H1 (cell line): ENCODE data around the gene GDPD3. TPM values are rescaled to one million over a fixed set of nuclear protein-coding genes. Genes with fewer than 3 reads are reported as not detected.

Source experiments
- CTCF ChIA-PET: fragments of 300-600 bp; sonication (Branson Sonifier 250); formaldehyde crosslinking; loops from one replicate; lab custom pipeline; 2021; ENCODE audit not compliant: partially characterized antibody; lab: Charles Lee
- POLR2A ChIA-PET: fragments of 300-600 bp; sonication (Branson Sonifier 250); formaldehyde crosslinking; loops from one replicate; lab custom pipeline; 2021; ENCODE audit warnings: inconsistent platforms; ENCODE audit not compliant: partially characterized antibody; lab: Charles Lee
- DNase-seq, 2 experiments: peaks; one replicate each; pipeline versions ENCODE4 v3.0.0 to v3.0.0-alpha.2; 2010 to 2022; ENCODE audit warnings: low spot score in 2 of 2, low read depth in 1 of 2, mixed read lengths in 1 of 2
- FAIRE-seq: peaks from 2 replicates; lab custom pipeline; 2011; peaks lifted over from hg19 to GRCh38; lab: Jason Lieb, UNC
- H2AFZ ChIP-seq: 2 replicates; pipeline ENCODE4 v1.8.1; 2012; ENCODE audit warnings: low read length, inconsistent platforms
- H2AK5ac ChIP-seq: 2 replicates; pipeline ENCODE4 v1.6.1; 2013; ENCODE audit warnings: low read depth, low read length
- H2BK120ac ChIP-seq: replicated peaks from 2 replicates; pipeline ENCODE3; 2013; ENCODE audit warnings: low read depth, low read length, inconsistent platforms
- H2BK12ac ChIP-seq: 2 replicates; pipeline ENCODE4 v1.6.1; 2013; ENCODE audit warnings: low read depth, low read length
- H2BK15ac ChIP-seq: 2 replicates; pipeline ENCODE4 v1.6.1; 2013; ENCODE audit warnings: low read length
- H2BK20ac ChIP-seq: 2 replicates; pipeline ENCODE4 v1.6.1; 2013; ENCODE audit warnings: low read length
- H2BK5ac ChIP-seq: 2 replicates; pipeline ENCODE4 v1.6.1; 2013; ENCODE audit warnings: low read depth, low read length
- H3K14ac ChIP-seq: 2 replicates; pipeline ENCODE4 v1.6.1; 2013; ENCODE audit warnings: inconsistent platforms; ENCODE audit not compliant: insufficient read length
- H3K18ac ChIP-seq: 2 replicates; pipeline ENCODE4 v1.6.1; 2013; ENCODE audit warnings: low read length; ENCODE audit errors: extremely low read depth
- H3K23ac ChIP-seq: 2 replicates; pipeline ENCODE4 v1.6.1; 2013; ENCODE audit warnings: inconsistent platforms; ENCODE audit not compliant: insufficient read length
- H3K23me2 ChIP-seq: 2 replicates; pipeline ENCODE4 v1.6.1; 2013; ENCODE audit warnings: low read depth, low read length
- H3K27ac ChIP-seq: 2 replicates; pipeline ENCODE4 v1.6.1; 2011; ENCODE audit warnings: low read depth, low read length, inconsistent platforms
- H3K27me3 ChIP-seq, 4 experiments: replicated peaks in 1 of 4; 1 replicate in 1 of 4; 2 replicates in 3 of 4; pipeline versions ENCODE4 v1.6.1 to v1.8.1; 2011 to 2013; ENCODE audit warnings: low read length in 3 of 4, mild to moderate bottlenecking in 3 of 4, inconsistent platforms in 2 of 4, mixed read lengths in 2 of 4, moderate library complexity in 1 of 4; ENCODE audit not compliant: control insufficient read depth in 3 of 4, insufficient read depth in 3 of 4; ENCODE audit errors: extremely low read depth in 1 of 4
- H3K36me3 ChIP-seq, 4 experiments: 2 replicates each; pipeline versions ENCODE4 v1.6.1 to v1.8.1; 2011 to 2013; ENCODE audit warnings: mild to moderate bottlenecking in 4 of 4, low read length in 3 of 4, moderate library complexity in 2 of 4, control low read depth in 1 of 4, inconsistent platforms in 1 of 4; ENCODE audit not compliant: insufficient read depth in 4 of 4, control insufficient read depth in 2 of 4
- H3K4ac ChIP-seq: replicated peaks from 2 replicates; pipeline ENCODE3; 2013; ENCODE audit warnings: low read length, low read depth, mixed read lengths, inconsistent platforms; ENCODE audit not compliant: insufficient read length
- H3K4me1 ChIP-seq, 4 experiments: replicated peaks in 1 of 4; 1 replicate in 1 of 4; 2 replicates in 3 of 4; pipeline versions ENCODE4 v1.6.1 to v1.8.1; 2011 to 2013; ENCODE audit warnings: low read length in 3 of 4, inconsistent platforms in 2 of 4, mixed read lengths in 1 of 4; ENCODE audit not compliant: insufficient read depth in 4 of 4, control insufficient read depth in 3 of 4
- H3K4me2 ChIP-seq, 2 experiments: 2 replicates each; pipeline versions ENCODE4 v1.6.1 to v1.8.1; 2011 to 2013; ENCODE audit warnings: low read depth in 2 of 2, low read length in 2 of 2, control low read depth in 1 of 2, inconsistent platforms in 1 of 2, mild to moderate bottlenecking in 1 of 2; ENCODE audit not compliant: insufficient read depth in 1 of 2
- H3K4me3 ChIP-seq, 4 experiments: fragments of 200-600, 300-600 bp in 1 of 4; sonication (generic), shearing (Covaris generic), sonication (Bioruptor Twin) in 1 of 4; 2 replicates each; pipeline versions ENCODE4 v1.5.1 to v1.8.1; 2011 to 2016; ENCODE audit warnings: low read length in 4 of 4, low read depth in 3 of 4, control low read depth in 2 of 4, inconsistent platforms in 2 of 4, mild to moderate bottlenecking in 2 of 4, mixed read lengths in 1 of 4, moderate library complexity in 1 of 4; ENCODE audit not compliant: insufficient read depth in 2 of 4; ENCODE audit errors: extremely low read depth in 1 of 4
- H3K56ac ChIP-seq: replicated peaks from 2 replicates; pipeline ENCODE3; 2013; ENCODE audit warnings: low read depth, mild to moderate bottlenecking, mixed read lengths, low read length, inconsistent platforms; ENCODE audit not compliant: insufficient read length
- H3K79me1 ChIP-seq: 2 replicates; pipeline ENCODE4 v1.6.1; 2013; ENCODE audit warnings: low read depth, low read length, control low read depth
- H3K79me2 ChIP-seq, 2 experiments: 2 replicates each; pipeline versions ENCODE4 v1.6.1 to v1.8.1; 2012 to 2013; ENCODE audit warnings: low read length in 2 of 2, mild to moderate bottlenecking in 2 of 2, inconsistent platforms in 1 of 2; ENCODE audit not compliant: insufficient read depth in 2 of 2, control insufficient read depth in 1 of 2
- H3K9ac ChIP-seq, 4 experiments: replicated peaks in 1 of 4; 1 replicate in 1 of 4; 2 replicates in 3 of 4; pipeline versions ENCODE4 v1.6.1 to v1.8.1; 2011 to 2013; ENCODE audit warnings: low read depth in 3 of 4, low read length in 3 of 4, control low read depth in 2 of 4, mild to moderate bottlenecking in 2 of 4, moderate library complexity in 2 of 4, inconsistent platforms in 1 of 4; ENCODE audit errors: extremely low read depth in 1 of 4
- H3K9me3 ChIP-seq, 2 experiments: 2 replicates each; pipeline versions ENCODE4 v1.6.1 to v1.8.1; 2012 to 2013; ENCODE audit warnings: mild to moderate bottlenecking in 2 of 2, moderate library complexity in 2 of 2, control low read depth in 1 of 2, inconsistent platforms in 1 of 2, low read depth in 1 of 2, low read length in 1 of 2, mixed read lengths in 1 of 2; ENCODE audit not compliant: insufficient read depth in 2 of 2
- H4K20me1 ChIP-seq, 2 experiments: replicated peaks in 1 of 2; 2 replicates each; pipeline versions ENCODE3 to v1.8.1; 2011 to 2013; ENCODE audit warnings: inconsistent platforms in 2 of 2, low read length in 2 of 2, mild to moderate bottlenecking in 1 of 2; ENCODE audit not compliant: insufficient read depth in 2 of 2, control insufficient read depth in 1 of 2
- H4K5ac ChIP-seq: 2 replicates; pipeline ENCODE4 v1.6.1; 2013; ENCODE audit warnings: low read length, low read depth, mixed read lengths, inconsistent platforms; ENCODE audit not compliant: insufficient read length
- H4K8ac ChIP-seq: 2 replicates; pipeline ENCODE4 v1.8.0; 2013; ENCODE audit warnings: mild to moderate bottlenecking, moderate library complexity, low read length, inconsistent platforms; ENCODE audit not compliant: insufficient read depth; ENCODE audit errors: extremely low read depth
- H4K91ac ChIP-seq: replicated peaks from 2 replicates; pipeline ENCODE3; 2013; ENCODE audit warnings: low read length, mixed read lengths, inconsistent platforms; ENCODE audit not compliant: insufficient read length
- ATF2 ChIP-seq: IDR thresholded peaks from 2 replicates; pipeline ENCODE4 v1.6.1; 2012; ENCODE audit warnings: low read length, inconsistent platforms
- BACH1 ChIP-seq: IDR thresholded peaks from 2 replicates; pipeline ENCODE4 v1.6.1; 2012; ENCODE audit warnings: low read length, improper control_type of control experiment
- CBX5 ChIP-seq: fragments of 300-800, 300-1000 bp; sonication (generic); IDR thresholded peaks from 2 replicates; pipeline ENCODE4 v1.7.1; 2016; ENCODE audit warnings: antibody characterized with exemption, low read length, low read depth
- CHD1 ChIP-seq: IDR thresholded peaks from 2 replicates; pipeline ENCODE4 v1.6.1; 2012; ENCODE audit warnings: low read depth, low read length, improper control_type of control experiment
- HDAC6 ChIP-seq: IDR thresholded peaks from one replicate; pipeline ENCODE4 v1.7.1; 2012; ENCODE audit warnings: low read depth, mild to moderate bottlenecking, inconsistent platforms, low read length, moderate library complexity
- KDM1A ChIP-seq: fragments of 200-600, 300-600 bp; sonication (generic); IDR thresholded peaks from 2 replicates; pipeline ENCODE4 v1.7.1; 2016; ENCODE audit warnings: mild to moderate bottlenecking, low read length, borderline replicate concordance
- SIN3A ChIP-seq, 2 experiments: IDR thresholded peaks in 1 of 2; conservative IDR thresholded peaks in 1 of 2; 2 replicates each; pipeline ENCODE4 v1.6.1; 2011 to 2012; ENCODE audit warnings: low read length in 2 of 2, improper control_type of control experiment in 1 of 2, low read depth in 1 of 2, mild to moderate bottlenecking in 1 of 2
- TEAD4 ChIP-seq: IDR thresholded peaks from 2 replicates; pipeline ENCODE4 v1.6.1; 2012; ENCODE audit warnings: low read depth, low read length, inconsistent platforms, mixed read lengths
- ZNF274 ChIP-seq: IDR thresholded peaks from 2 replicates; pipeline ENCODE4 v1.7.0; 2012; ENCODE audit warnings: low read length, borderline replicate concordance; ENCODE audit errors: extremely low read depth
- WGBS, 2 experiments: shearing (Covaris generic) in 1 of 2; methylation state at CpG; one replicate each; pipeline versions ENCODE4 v1.1.6 to v1.1.7; 2013 to 2015; ENCODE audit warnings: low lambda C conversion rate in 2 of 2, mixed read lengths in 2 of 2, inconsistent platforms in 1 of 2, low coverage in 1 of 2, missing lambda C conversion rate in 1 of 2; ENCODE audit not compliant: insufficient replicate concordance in 2 of 2, insufficient coverage in 1 of 2, insufficient read length in 1 of 2; ENCODE audit errors: extremely low coverage in 1 of 2, missing lambda C conversion rate in 1 of 2; 5-methylcytosine and 5-hydroxymethylcytosine counted together
- polyA plus RNA-seq, 7 experiments: library from polyadenylated mRNA; depleted of rRNA in 3 of 7; stranded (reverse) in 5 of 7; unstranded in 2 of 7; fragments of >200 nt in 5 of 7; fragments of 200-250 nt in 2 of 7; gene quantifications; 1 replicate in 5 of 7; 2 replicates in 1 of 7; 4 replicates in 1 of 7; pipeline versions ENCODE4 v1.2.1 to v1.2.3, GENCODE V29; 2011 to 2013; ENCODE audit warnings: missing spikeins in 2 of 7, mixed read lengths in 2 of 7
- total RNA-seq: library from RNA; stranded (reverse); fragmentation: NEBNext Ultra II Directional; extraction: Animal tissue kit (Norgen Biotek cat#: 25700); gene quantifications from 2 replicates; pipeline ENCODE4 v1.2.1, GENCODE V29; 2021

GDPD3 gene
- total and polyA plus RNA-seq, 2 of the 8 experiments (the other 6 are each of a cell fraction or from before 2014, with no cell fraction given): 0.20 TPM; not detected in 1

GRCh38 chr16:30092373-30093010 is 20.8 kb downstream of the GDPD3 start:
- Histone ChIP-seq H4K20me1 (peaks cover 0 to 2% of the 10 kb centered on the region in 2 experiments), H2BK5ac (peak overlapping the region; percentile 85; the same call in 1 of the 2 replicates), H3K36me3 (no peaks in the 10 kb centered on the region), H4K8ac (peak overlapping the region; percentile 81), H4K5ac (peak overlapping the region; percentile 63), H3K4ac (peak overlapping the region; percentile 99), H3K27ac (peak overlapping the region; percentile 24; the same call in 1 of the 2 replicates), H3K4me3 (peak overlapping the region; percentile 55 to 84 (median 66)), H2BK20ac (no peak overlapping the region), H3K18ac (peak overlapping the region; percentile 64), H3K79me2 (peaks cover 5 to 12% of the 10 kb centered on the region in 2 experiments), H2BK120ac (peak overlapping the region; percentile 69), H3K4me1 (peaks cover 0 to 16% (median 10%) of the 10 kb centered on the region in 4 experiments; a peak in 6 of 7 replicates), H3K27me3 (0 out of 7 replicates have a peak, but pooled peaks cover 0 to 3% (median 0%) of the 10 kb centered on the region in 4 experiments), H3K9ac (peak overlapping the region in 3 of 4 experiments; percentile 18 to 65 (median 49); a peak in 3 of 7 replicates), H3K56ac (peak overlapping the region; percentile 64), H2BK12ac (peak overlapping the region; percentile 30; the same call in 1 of the 2 replicates), H3K23ac (no peak overlapping the region), H3K14ac (no peak overlapping the region), H4K91ac (peak overlapping the region; percentile 95), H2AK5ac (0 out of 2 replicates have a peak overlapping the region, but pooled peaks have one; percentile 14), H3K4me2 (peak overlapping the region; percentile 71 to 92), H2AFZ (peak overlapping the region; percentile 30; the same call in 1 of the 2 replicates), H3K79me1 (peaks cover 3% of the 10 kb centered on the region; the same call in 1 of the 2 replicates), H3K23me2 (peaks cover 20% of the 10 kb centered on the region; the same call in 1 of the 2 replicates), H2BK15ac (0 out of 2 replicates have a peak overlapping the region, but pooled peaks have one; percentile 2), H3K9me3 (no peaks in the 10 kb centered on the region)
- FAIRE-seq (no peak), DNase-seq (peak in 1 of 2 experiments; percentile 92)
- WGBS, 2 experiments: 6% methylated on average over 22 of the region's 22 CpGs; no CpG with 5 or more reads in 1 of the 2 experiments
- ChIA-PET POLR2A (interaction anchor here (0.7 to 14.0 kb wide), 9 partner anchors 16 to 317 kb away, joined by 3 to 353 read pairs (median 4); partner anchors contain the start of genes ALDOA, GDPD3, PPP4C and TMEM219), CTCF (interaction anchor here (0.6 to 7.7 kb wide), 32 partner anchors 11 to 686 kb away, joined by 3 to 90 read pairs (median 4); partner anchors contain the start of genes ALDOA, GDPD3 and PPP4C)
- TF ChIP-seq CHD1 (no peak), CBX5 (no peak), HDAC6 (no peak), TEAD4 (no peak), KDM1A (peak; percentile 96; the same call in 1 of the 2 replicates), ZNF274 (no peak), ATF2 (no peak; the same call in 1 of the 2 replicates), BACH1 (no peak), SIN3A (conservative IDR thresholded peaks at IDR 0.05 in 1 of 2, IDR thresholded peaks at IDR 0.05 in 1 of 2; ENCODE audit: low read depth in 1 of 2, low read length in 2 of 2) (peak; percentile 68 to 83; a peak in 3 of 4 replicates)
